Measurements from ENCODE around the gene SRMS. TPM values are rescaled to one million over a fixed set of nuclear protein-coding genes. Genes with fewer than 3 reads are reported as not detected.
"Not testable (repeated sequence)": the region's sequence is repeated elsewhere in the genome, so short reads cannot be mapped to it uniquely, and the experiment has no call there.

The SRMS gene
- total RNA-seq, 1 experiment from 2014 or later: not detected

DNA sequence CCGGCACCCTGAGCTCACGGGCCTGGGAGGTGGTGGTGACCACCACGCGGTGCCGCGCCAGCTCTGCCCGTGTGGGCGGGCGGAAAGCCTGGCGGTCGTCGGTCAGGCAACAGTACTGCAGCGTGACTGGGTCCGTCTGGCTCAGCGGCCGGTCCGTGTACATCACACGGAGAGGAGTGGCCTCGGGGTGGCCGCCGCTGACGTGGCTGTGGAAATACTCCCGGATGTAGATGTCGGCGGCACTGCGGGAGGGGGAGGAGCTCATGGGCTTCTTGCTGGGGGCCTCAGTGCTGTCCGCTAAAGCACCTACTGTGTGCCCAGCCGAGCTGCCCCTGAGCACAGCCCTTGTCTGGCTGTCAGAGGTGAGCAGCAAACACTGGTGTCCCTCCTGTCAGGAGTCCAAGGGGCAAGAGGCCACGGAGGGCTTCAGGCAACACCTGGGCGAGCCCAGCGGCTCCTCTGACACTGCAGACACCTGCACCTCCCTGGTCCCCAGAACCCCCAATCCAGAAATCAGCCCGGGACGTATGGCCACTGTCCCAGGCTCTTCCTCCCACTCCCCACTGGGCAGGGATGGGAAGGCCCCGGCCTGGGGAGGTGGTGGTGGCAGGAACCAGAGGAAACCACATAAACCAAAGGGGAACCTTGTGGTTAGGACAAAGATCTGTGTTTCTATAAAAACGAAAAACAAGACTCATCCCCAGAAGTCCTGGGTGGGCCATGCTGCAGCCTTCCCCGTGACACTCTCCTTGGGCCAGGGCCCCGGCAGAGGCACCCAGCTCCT is 20.0 kb upstream of the SRMS start:
- DNase-seq (ENCODE audit: extremely low read depth, low read depth): no peak

DNA sequence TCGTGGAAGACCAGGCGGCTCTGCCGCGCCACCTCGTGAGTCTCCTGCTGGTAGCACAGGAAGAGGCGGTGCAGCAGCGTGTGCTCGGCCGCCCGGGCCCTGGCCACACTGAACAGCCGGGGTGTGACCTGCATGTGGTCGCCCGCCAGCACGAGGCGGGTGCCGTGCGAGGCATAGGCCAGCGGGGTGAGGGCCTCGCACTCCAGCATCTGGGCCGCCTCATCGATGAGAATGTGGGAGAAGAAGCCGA is 19.5 kb upstream of the SRMS start:
- no peak for DNase-seq (ENCODE audit: extremely low read depth, low read depth)

DNA sequence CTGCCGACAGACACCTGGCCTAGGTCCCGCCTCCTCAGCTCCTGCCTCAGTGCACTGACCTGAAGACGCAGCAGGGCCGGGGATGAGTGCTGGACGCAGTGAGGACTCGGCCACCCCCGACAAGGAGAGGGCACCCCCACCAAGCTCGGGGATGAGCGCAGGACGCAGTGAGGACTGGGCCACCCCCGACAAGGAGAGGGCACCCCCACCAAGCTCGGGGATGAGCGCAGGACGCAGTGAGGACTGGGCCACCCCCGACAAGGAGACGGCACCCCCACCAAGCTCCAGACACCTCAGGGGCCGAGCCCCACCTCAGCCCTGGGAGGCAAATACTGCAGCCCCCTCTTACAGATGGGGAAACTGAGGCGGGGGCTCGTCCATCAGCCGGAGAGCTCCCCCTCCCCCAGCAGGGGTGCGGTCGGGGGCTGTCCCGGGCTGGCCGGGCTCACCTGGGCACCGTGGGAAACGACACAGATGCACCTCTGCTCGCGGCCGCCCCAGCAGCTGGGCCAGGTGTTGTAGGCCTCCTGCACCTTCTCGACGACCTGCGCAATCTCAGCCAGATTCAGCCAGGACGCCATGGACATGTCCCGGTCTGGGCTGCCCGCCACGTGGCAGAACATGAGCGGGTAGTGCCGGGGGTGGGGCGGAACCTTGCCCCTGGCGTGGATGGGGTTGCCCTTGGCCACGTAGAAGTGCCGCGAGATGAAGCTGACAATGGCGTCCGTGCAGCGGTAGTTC is 19.0 kb upstream of the SRMS start:
- no peak for DNase-seq (ENCODE audit: extremely low read depth, low read depth)

DNA sequence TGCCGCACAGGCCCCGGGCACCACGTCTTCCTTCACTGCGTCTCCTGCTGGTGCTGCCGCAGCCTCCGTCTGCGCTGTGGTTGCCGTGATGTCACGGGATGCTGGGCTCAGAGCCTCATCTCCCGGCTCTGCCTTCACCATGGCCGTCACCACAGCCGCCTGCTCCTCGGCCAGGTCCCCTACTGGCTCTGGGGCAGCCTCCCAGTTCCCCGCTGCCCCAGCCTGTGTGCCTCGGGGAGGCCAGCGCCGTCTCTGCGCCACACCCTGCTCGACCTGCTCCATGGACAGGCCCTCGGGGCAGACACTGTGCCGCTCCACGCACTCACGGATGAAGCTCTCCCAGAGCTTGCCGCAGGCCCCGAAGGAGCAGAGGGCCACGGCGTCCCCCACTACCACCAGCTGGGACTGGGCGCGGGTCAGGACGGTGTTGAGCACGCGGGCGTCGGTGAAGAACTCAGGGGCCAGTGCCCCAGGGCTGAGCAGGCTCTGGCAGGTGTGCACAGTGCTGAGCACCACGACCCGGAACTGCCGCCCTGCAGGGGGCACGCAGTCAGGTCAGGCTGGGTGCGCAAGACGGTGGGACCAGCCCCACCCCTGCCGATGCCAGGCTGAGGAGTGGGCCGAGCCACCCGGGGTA is 18.3 kb upstream of the SRMS start:
- DNase-seq (ENCODE audit: extremely low read depth, low read depth): no peak

DNA sequence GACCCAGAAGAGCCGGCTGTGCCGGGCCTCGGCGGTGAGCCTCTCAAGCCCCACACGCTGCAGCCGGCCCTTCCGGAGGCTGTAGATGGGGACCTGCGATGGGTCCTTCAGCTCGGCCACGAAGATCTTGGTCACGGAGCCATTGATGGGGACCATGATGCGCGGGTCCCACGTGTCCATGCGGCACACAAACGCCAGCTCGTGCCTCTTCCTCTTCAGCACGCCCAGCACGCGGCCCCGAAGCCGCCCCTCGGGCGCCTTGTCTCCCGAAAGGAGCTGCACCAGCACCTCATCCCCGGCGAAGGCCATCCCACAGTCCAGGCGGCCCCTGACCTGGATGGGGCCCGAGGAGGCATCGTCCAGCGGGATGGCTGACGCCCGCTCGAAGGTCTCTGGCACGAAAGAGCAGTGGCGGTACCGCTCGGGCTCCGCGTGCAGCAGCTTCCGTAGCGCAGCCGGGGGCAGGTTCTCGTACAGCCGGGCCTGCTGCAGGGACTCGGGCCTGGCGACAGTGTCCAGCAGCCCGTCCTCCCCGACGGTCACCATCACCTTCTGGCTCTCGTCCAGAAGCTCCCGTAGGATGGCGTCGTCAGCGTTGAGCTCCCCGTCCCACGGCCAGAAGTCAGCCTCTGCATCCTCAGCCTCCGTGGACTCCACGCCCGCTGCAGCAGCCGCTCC is 17.6 kb upstream of the SRMS start:
- DNase-seq (ENCODE audit: extremely low read depth, low read depth): no peak

DNA sequence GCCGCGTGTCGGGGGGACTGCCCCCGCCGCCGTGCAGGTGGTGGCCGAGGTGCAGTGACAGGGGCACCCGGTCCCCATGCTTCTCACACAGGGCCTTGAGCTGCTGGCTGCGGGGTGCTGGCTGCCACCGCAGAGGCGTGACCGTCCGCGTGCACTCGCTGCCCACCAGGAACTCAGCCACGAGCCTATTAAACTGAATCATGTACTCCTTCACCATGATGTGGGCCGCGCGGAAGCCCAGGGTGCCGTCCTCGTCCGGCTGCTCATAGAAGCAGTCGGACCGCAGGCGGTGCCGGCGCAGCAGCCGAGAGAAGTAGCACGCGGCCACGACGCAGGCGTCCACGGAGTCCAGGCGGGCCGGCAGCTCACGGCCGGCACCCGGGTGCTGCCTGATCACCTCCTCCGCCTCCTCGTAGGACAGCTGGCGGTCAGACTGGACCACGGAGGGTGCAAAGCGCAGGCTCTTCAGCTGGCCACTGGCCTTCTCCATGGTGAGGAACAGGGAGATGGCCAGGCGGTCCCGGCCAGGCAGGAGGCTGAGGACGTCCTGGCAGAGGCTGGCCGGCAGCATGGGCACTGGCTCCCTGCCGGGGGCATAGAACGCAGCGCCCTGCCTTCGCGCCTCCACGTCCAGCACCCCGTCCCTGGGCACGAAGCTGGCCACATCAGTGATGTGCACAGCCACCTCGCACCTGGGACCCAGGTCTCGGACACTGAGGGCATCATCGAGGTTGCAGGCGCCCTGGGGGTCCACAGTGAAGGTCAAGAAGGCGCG is 16.7 kb upstream of the SRMS start:
- DNase-seq (ENCODE audit: extremely low read depth, low read depth): no peak

DNA sequence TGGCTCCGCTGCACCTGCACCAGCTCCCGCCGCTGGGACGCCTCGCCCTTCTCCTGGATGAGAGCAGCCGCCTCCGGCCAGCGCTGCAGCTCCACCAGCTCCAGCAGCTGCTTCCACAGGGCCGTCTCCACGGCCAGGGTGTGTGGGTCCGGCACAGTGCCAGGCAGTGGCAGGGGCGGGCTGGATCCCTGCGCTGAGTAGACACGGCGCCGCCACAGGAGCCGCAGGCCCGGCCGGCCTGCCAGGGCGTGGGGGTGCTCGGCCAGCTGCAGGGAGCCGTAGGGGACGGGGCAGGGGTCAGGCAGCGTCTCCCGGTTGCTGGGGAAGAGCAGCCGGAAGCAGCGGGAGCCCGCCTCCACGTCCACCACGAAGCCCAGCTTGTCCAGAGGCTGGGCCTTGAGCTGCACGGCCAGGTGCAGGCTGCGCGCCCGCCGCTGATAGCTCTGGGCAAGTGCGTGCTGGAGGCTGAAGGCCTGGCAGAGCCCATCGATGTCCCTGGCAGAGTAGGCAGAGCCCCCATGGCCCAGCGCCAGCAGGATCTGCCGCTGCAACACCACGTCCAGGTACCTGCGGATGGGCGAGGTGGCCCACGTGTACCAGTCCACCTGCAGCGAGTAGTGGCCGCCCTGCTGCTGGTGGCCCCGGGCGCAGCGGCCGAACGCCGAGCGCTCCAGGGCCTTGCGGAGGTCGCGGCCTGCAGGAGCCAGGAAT is 15.8 kb upstream of the SRMS start:
- no peak for DNase-seq (ENCODE audit: extremely low read depth, low read depth)

DNA sequence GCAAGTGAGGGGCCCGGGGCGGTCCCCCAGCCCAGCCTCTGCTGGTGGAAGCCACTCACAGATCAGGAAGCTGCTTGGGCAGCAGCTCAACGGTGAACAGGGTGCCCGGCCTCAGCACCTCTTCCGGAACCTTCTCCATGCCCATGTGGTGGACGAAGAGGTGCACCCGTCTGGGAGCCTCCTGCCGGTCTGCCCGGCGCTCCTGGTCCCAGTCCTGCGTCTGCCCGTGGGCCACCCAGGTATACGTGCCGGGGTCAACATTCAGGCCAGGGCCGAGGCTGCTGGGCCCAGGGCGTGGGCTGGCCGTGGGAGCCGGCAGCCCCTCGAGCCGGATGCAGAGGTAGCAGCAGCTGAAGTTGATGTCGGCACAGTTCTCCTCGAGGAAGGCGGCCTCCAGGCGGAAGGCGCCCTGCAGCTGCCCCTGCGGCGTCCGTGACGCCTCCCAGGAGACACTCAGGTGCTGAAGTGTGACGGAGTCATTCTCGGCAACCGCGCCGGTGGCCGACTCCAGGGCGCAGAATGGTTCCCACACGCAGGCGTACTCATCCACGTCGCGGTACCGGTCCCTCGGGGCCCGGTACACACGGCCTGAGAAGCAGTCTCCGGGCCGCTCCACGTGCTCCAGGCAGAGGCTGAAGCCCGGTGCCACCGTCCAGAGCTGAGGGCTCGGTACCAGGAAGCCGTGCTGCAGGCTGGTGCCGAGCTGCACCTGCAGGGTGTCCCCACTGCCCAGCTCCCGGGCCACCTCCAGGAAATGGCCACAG is 15.1 kb upstream of the SRMS start:
- no peak for DNase-seq (ENCODE audit: extremely low read depth, low read depth)

DNA sequence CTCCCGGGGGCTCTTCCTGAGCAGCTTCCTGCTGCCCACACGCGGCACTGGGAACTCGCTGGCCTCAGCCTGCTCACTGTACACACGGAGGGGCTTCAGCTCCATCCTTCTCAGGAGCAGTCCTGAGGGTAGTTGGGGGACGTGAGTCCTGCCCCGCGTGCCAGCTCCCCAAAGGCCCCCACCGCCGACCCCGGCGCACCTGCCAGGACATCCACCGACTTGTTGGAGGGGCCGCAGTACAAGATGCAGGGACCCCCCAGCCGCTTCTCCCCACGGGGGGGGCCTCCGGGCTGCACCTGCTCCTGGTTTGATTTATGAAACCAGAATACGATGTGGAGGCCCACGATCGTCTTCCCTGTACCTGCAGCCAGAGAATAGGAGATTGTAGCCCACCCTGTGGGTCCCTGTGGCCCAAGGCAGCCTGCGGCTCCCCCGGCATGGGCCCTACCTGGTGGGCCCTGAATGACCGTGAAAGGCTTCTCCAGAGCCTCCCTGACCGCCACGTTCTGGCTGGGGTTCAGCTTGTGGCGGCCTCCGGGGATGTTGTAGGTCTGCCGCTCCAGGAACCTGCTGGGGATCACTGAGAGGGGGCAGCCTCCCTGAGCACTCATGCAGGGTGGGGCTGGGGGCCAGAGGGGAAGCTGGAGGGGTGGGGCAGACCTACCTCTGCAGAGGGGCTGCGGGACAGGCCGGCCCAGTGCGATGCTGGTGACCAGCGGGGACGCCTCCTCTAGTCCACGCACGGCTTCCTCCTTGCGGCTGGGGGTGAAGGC is 14.3 kb upstream of the SRMS start:
- no peak for DNase-seq (ENCODE audit: extremely low read depth, low read depth)

DNA sequence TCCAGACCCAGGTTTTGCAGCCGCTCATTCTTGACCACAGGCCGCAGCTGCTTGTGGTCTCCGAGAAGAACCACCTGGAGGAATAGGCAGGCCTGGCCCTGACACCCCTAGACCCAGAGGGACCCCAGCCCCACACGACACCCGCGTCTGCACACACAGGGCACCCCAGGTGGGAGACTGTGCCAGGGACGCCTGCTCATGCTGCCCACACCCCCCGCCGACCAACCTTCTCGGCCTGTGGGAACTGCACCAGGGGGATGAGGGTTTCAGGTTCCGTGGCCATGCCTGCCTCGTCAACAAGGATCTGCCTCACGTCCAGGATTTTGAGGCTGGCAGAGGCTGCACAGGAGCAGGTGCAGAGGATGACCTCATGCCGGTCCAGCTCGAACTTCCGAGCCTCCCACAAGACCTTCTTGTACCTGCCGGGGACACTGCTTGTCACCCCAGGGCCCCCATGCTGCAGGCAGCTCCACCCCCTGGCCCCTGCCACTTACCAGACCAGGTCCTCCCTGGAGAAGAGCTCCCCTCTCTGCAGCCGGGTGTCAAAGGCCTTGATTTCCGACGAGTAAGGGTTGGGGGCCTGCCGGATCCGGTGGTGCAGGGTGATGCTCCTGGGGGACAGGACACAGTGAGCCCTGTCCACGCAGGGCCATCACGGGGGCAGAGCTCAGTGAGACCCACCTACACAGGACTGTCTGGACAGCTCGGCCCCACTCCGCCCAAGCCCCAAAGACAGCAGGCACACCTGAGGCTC is 13.5 kb upstream of the SRMS start:
- no peak for DNase-seq (ENCODE audit: extremely low read depth, low read depth)

DNA sequence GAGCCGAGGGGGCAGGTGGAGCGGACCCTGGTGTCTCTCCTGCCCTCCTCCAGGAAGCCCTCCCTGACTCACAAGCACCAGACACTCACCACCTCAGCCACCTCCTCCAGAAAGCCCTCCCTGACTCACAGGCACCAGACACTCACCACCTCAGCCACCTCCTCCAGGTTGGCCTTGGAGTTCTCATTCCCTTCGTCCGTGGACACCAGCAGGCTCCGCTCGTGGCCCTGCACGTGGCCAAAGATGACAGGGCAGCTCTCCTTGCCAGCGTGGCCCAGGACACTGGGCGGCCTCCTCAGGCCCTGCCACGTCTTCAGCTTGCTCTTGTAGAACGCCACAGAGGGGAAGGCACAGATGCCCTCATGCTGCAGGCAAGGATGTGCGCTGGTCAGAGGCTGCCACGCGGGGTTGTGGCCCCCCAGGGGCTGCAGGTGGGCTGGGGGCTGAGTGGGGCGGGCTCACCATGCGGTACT is 12.8 kb upstream of the SRMS start:
- no peak for DNase-seq (ENCODE audit: extremely low read depth, low read depth)

DNA sequence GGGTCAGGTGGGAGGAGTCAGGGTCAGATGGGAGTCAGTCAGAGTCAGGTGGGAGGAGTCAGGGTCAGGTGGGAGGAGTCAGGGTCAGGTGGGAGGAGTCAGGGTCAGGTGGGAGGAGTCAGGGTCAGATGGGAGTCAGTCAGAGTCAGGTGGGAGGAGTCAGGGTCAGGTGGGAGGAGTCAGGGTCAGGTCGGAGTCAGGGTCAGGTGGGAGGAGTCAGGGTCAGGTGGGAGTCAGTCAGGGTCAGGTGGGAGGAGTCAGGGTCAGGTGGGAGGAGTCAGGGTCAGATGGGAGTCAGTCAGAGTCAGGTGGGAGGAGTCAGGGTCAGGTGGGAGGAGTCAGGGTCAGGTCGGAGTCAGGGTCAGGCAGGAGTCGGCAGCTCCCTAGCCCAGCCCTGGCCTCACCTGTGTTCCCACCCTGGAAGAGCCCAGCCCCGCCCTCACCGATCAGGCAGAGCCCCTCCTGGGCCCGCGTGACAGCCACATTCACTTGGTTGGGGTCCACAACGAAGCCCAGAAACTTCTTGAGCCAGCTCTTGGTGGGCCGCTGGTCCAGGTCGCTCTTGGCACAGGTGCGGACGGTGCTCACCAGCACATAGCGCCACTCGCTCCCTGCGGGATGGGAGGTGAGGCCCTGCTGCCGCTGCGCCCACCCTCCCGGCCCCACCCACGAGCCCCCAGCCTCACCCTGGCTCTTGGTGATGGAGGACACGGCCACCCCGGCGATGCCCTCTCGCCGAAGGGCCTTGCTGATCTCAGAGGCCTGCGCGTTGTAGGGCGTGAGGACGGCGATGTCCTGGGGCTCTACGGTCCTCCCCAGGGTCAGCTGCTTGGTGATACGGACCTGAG is 12.2 kb upstream of the SRMS start:
- not testable (repeated sequence) for DNase-seq (ENCODE audit: extremely low read depth, low read depth)

DNA sequence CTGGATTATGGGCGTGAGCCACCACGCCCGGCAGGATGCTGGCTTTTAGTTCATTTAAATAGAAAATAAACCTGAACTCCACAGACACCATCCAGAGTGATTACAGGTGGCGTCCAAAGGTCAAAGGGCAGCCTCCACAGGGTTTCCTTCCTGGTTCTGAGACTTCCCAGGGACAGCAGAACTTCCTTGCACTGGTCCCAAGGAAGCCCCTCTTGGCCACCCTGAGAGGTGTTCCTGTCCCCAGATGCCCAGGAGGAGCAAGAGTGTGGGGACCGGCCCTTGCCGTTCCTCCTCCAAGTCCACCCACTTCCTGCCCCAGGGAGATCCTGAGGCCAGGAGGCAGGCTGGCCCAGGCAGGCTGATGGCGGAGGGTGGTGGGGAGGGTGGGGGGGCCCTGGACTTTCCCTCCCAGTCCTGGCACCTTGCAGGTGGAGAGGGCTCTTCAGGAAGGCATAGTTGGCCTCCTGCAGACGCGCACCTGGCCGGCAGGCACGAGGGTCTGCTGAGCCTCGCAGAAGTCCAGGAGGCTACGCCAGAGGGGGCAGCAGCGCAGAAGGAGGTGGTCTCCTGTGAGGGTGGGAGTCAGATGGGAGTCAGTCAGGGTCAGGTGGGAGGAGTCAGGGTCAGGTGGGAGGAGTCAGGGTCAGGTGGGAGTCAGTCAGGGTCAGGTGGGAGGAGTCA is 11.4 kb upstream of the SRMS start:
- no peak for DNase-seq (ENCODE audit: extremely low read depth, low read depth)

DNA sequence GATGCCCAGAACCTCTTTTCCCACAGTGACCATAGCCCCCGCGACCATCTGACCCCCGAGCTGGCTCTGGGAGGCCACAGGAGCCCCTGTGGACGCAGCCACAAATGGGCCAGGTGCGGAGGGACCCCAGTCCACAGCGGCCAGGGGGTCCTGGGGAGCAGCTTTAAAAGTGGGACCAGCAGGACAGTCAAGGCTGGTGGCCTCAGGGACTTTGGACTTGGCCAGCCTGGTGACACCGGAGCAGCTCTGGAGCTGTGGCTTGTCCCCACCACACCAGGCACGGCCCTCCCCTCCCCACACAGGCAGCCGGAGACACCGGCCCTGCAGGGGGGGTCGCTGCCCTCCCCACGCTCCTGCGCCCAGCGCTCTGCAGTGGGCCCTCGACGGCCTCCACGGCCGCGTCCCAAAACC is 9.9 kb upstream of the SRMS start:
- no peak for DNase-seq (ENCODE audit: extremely low read depth, low read depth)

DNA sequence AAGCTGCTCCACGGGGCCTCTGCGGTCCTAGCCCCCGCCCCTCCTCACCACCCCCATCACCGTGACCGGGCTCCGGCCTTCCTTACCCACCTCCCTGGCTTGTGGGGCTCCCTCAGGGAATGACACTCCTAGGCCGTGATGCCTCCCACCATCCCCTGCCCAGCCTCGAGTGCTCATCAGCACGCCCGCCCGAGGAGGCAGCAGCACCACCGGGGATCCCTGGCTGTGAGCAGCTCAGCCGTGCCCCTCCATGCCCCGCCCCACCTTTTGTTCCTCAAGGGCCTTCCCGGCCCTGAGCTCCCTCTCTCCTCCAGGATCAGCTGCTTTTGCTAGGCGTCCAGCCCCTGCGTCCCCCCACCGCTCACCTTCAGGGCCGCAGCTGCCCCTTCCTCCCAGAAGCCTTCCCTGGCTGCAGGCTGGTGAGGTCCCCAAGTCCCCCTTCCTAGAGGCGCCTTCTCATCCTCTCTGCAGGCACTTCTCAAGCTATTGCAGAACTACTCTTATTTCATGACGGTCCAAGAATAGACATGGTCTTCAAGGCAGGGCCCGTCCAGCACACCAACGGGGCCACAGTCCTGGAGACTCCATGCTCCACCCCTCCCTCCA is 9.4 kb upstream of the SRMS start:
- no peak for DNase-seq (ENCODE audit: extremely low read depth, low read depth)

Data from NCI-H460 (cell line).